T-helper 2 cell (primary cell): Measurements from ENCODE around the gene HSPG2.
"Not testable (repeated sequence)": the region's sequence is repeated elsewhere in the genome, so short reads cannot be mapped to it uniquely, and the experiment has no call there.

Experiments
- DNase-seq, 5 experiments: peaks; one replicate each; pipeline versions ENCODE4 v3.0.0 to v3.0.0-alpha.2; 2012 to 2022

Gene HSPG2

GRCh38 chr1:21912038-21912758 is 24.9 kb downstream of the HSPG2 start:
- DNase-seq: no peak

- no peak for DNase-seq
Measured at GRCh38 chr1:21911205-21912001, 25.7 kb downstream of the HSPG2 start.

GRCh38 chr1:21910558-21911204 is 26.4 kb downstream of the HSPG2 start:
- no peak for DNase-seq

GRCh38 chr1:21909787-21910503 is 27.2 kb downstream of the HSPG2 start:
- no peak for DNase-seq

GRCh38 chr1:21909286-21909759 is 27.8 kb downstream of the HSPG2 start:
- no peak for DNase-seq

- not testable (repeated sequence) for DNase-seq
Measured at GRCh38 chr1:21907737-21908534, 29.2 kb downstream of the HSPG2 start.

GRCh38 chr1:21907079-21907418 is 30.1 kb downstream of the HSPG2 start:
- no peak for DNase-seq

GRCh38 chr1:21906173-21907078 is 30.7 kb downstream of the HSPG2 start:
- DNase-seq: no peak

GRCh38 chr1:21904704-21905520 is 32.2 kb downstream of the HSPG2 start:
- DNase-seq: peak in 1 of 5 experiments; percentile 10

- DNase-seq: no peak
Measured at GRCh38 chr1:21904454-21904703, 32.7 kb downstream of the HSPG2 start.

- no peak for DNase-seq
Measured at GRCh38 chr1:21903638-21904453, 33.3 kb downstream of the HSPG2 start.

- DNase-seq: no peak
Measured at GRCh38 chr1:21902026-21903012, 34.8 kb downstream of the HSPG2 start.

GRCh38 chr1:21901473-21901847 is 35.6 kb downstream of the HSPG2 start:
- no peak for DNase-seq

- DNase-seq: no peak
Measured at GRCh38 chr1:21900766-21901472, 36.2 kb downstream of the HSPG2 start.

- no peak for DNase-seq
Measured at GRCh38 chr1:21899987-21900386, 37.1 kb downstream of the HSPG2 start.

- no peak for DNase-seq
Measured at GRCh38 chr1:21899267-21899810, 37.8 kb downstream of the HSPG2 start.
